Activated naive CD4-positive, alpha-beta T cell treated with Interleukin-2 at 50 U/mL for 16 hours (primary cell): Measurements from ENCODE around the gene NKD1.

Source experiments
- DNase-seq: peaks from one replicate; pipeline ENCODE4 v3.0.0-alpha.2; 2020

Gene NKD1

DNA sequence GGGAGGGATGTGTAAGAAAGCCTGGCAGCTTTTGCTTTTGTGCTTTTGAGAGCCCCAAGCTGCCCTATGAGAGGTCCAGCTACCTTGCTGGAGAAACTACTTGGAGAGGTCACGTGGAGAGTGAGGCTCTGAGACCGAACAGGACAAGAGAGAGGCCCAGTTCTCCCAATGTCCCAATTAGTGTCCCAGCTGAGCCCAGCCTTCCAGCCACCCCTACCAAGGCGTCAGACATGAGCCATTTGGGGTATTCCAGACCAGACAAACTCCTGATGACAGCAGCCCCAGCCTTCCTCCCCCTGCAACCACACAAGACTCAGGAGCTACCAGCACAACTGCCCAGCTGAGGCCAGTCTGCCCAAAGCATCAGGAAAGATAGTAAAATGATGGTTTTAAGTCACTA is 35.0 kb downstream of the NKD1 start:
- no peak for DNase-seq

DNA sequence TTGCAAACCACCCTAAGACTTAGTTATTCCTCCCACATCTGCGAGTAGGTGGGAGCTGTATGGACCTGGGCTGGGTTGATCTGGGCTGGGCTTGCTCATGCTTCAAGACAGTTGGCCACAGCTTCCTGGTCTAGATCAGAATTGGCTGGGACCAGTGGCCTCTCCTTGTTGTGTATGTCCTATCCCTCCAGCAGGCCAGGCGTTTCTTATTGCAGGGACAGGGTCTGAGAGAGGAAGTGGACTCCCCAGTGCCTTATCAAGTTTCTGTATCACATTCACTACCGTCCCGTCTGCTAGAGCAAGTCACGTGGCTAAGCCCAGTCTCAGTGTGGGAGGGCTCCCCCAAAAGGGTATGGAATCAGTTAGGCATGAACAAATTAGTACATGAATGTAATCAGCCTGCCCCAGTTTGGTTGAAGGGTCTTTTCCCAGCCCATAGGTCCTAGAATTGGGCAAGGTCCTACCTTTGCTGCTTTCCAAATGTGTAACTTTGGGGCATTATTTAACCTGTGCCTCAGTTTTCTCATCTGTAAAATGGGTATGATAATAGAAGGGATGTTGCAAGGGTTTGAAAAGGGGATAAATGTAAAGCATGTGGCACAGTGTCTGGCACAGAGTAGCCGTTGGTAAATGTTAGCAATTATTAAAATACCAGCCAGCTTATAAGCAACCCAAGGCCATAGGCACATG is 36.0 kb downstream of the NKD1 start:
- DNase-seq, result no peak

DNA sequence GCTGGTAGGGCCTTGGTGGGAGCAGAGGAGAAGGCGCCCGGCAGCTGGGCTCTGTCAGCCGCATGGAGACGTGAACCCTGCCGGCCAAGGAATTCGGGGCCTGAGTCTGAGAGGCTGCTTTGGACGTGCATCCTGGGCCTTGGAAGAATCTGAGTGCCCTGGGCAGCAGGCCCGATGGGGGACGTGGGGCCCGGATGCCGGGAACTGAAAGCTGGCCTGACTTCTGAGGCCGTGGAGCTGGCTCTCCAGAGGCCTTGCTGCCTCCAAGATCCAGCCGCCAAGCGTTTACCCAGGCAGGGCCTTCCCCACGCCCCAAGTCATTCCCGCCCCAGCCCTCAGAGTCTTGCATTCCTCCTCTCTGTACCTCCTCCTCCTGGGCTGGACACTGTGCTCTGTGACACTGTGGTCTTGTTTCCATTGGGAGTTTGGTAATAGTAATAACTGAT is 37.2 kb downstream of the NKD1 start:
- no peak for DNase-seq

- DNase-seq, result no peak
Measured at GRCh38 chr16:50587543-50587942, 39.3 kb downstream of the NKD1 start.

DNA sequence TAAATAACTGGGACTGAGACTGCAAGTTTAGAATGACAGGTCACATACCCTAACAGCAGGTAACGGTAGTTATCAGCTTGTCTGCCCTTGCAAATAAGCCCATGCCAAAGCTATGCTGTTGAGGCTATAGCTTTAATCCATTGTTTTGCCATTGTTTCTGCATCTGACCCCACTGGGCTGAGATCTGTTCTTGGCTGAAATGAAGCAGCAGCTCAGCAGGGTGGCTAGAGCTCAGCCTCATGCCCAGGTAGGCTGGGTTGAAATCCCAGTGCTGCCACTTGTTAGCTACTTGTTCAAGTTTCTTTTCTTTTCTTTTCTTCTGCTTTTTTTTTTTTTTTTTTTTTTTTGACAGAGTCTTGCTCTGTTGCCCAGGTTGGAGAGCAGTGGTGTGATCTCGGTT is 40.1 kb downstream of the NKD1 start:
- DNase-seq, result no peak

- no peak for DNase-seq
Measured at GRCh38 chr16:50591209-50591608, 43.0 kb downstream of the NKD1 start.

- no peak for DNase-seq
Measured at GRCh38 chr16:50591800-50592771, 43.9 kb downstream of the NKD1 start.

GRCh38 chr16:50592996-50593395 is 44.8 kb downstream of the NKD1 start:
- DNase-seq, result no peak

DNA sequence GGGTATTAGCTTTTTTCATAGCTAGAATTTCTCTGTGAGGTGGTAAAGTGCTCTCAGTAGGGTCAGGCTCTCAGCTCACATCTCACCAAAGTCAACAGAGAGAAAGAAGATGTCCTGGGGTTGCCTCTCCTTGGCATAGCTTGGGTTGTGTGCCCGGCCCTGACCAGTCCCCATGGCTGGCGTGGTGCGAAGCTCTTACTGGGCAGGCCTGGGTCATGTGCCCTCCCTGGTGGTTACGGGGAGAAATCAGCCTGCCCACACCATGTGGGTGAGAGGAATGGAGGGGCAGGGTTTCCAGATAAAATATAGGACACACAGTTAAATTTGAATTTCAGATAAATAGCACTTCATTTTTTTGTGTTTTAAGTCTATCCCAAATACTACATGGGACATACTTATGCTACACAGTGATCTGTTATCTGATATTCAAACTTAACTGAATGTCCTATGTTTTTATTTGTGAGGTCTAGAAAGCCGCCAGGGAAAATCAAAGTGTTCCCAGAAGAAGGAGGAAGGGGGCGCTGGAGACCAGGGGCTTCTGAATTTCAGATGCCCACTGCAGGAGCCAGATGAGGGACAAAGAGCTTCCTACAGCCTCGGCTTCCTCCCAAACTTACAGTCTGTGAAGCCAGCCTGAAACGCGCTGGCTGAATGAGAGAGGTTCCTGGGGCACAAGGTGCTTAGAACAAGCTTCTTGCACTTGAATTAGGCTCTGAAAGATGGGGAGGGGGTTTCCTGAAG is 45.4 kb downstream of the NKD1 start:
- DNase-seq, result no peak

DNA sequence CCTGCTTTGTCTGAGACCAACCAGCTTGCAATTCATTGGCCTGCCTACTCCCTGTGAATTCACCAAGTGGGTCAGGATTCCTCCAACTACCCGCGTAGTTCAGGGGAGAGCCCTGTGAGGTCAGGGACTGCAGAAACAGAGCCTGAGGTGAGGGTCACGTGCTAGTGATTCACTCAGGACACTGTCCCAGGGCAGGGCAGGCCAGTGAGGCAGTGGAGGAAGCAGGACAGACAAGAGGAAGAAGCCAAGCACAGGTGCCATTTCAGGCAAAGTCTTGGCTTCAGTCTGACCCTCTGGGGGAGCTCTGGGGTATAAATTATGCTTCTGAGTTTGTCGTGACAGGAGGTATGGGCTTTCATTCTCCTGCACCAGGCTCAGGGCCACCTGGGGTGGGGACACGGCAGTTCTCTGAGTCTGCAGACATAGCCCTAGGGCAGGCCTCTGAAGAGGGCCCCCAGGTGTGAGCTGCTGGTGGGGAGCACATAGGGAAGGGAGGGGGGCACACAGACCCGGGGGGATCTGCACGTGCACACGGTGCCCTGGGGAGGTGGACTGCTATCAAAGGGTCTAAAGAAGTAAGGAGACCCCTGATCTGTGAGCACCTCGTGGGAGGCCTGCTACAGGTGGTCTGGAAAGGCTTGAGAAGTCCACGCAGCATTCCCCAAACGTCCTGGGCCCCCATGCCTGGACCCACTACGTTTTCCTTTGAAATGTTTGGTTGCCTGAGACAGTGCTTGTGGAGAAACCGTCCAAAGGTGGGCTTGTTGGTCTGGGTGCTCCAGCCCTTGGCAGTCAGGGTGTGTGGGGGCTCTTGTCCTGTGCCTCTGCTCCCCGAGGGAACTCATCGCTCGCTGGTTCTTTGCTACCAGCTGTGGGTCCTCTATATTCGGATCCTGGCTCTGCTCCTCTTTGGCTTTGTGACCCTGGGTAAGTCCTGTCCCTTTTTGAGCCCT is 46.4 kb downstream of the NKD1 start:
- DNase-seq, result no peak

DNA sequence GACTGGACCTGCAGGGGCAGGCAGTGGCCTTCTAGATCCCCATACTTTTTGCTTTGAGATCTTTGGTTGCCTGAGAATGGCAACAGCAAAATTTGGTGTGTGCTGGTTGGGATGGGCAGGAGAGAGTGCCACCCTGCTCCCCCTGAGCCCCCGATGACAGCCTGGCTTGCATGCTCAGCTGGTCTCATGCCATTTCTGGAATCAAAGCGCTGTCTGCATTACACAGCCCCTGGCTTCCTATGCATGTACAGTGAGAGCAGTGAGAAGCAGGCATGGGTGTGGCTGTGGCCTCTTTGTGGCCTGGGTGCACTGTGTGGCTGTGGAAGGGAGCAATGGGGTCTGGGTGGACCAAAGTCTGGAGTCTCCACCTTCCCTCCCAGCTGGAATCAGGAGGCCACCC is 47.7 kb downstream of the NKD1 start:
- no peak for DNase-seq

DNA sequence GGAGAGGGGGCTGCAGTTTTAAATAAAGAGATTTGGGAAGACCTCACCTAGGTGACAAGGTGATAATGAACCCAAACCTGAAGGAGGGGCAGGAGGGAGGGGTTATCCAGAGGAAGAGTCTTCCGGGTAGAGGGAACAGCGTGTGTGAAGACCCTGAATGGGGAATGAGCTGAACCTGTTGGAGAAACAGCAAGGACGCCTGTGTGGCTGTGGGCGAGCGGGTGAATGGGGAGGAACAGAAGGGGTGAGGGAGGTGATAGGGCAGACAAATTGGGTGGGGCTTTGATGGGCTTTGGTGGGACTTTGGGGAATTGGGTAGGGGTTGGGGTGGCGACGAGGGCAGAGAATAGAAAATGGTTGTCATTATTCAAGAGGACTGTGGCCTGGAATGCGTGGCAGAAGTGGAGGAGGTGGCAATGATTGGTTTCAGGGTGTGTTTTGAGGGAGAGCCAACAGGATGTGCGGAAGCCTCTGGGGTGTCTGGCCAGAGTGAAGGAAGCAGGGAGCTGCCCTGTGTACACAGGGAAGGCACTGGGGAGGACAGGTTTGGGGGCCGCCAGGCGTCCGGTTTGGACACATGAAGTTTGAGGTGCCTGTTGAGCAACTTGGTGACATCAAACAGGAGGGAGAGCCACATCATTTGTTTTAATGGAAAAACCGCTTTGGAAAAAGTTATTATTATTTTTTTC is 48.7 kb downstream of the NKD1 start:
- DNase-seq, result no peak

- DNase-seq, result no peak
Measured at GRCh38 chr16:50597563-50598255, 49.5 kb downstream of the NKD1 start.

DNA sequence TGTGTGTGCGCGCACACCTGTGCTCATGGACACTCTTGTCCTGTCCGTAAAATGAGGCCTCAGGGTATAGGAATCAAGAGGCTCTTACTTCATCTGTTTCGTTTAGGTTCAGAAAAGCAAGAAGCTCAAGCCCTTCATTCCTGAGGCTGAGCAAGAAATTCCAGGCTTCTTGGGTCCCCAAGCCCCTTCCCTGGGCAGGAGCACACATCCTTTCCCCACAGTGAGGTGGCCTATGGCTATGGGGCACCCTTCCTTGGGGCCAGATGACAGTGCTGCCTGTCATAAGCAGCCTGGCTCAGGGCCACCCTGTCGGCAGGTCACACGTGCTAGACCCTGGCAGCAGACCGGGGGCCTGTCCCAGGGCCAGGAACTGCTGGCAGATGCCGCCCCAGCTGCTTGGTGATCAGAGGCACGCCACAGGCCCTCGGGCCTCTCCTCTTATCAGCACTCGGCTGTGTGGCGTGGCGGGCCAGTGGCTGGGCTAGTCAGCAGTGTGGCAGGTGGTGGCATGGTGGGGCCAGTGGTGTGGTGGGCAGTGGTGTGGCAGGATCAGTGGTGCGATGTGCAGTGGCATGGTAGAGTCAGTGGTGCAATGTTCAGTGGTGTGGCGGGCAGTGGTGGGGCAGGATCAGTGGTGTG is 50.2 kb downstream of the NKD1 start:
- no peak for DNase-seq

DNA sequence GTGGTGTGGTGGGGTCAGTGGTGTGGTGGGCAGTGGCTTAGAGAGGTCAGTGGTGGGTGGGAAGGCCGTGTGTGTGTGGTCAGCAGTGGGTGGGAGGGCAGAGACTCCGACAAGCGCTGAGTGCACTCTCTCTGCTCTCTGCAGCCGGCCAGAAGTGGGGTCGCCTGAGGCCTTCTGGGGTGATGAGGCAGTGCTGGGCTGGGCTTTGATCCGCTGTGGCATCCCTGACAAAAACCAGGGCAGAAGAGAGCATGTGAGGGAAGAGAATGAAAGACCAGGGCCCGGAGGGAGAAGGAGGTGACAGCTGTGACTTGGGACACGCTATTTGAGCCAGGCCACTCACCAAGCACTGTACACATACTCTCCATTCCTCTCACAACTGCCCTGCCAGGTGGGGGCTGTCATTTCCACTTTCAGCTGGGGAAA is 50.8 kb downstream of the NKD1 start:
- DNase-seq, result no peak

- no peak for DNase-seq
Measured at GRCh38 chr16:50599494-50599893, 51.3 kb downstream of the NKD1 start.

- DNase-seq, result no peak
Measured at GRCh38 chr16:50600582-50601283, 52.5 kb downstream of the NKD1 start.

DNA sequence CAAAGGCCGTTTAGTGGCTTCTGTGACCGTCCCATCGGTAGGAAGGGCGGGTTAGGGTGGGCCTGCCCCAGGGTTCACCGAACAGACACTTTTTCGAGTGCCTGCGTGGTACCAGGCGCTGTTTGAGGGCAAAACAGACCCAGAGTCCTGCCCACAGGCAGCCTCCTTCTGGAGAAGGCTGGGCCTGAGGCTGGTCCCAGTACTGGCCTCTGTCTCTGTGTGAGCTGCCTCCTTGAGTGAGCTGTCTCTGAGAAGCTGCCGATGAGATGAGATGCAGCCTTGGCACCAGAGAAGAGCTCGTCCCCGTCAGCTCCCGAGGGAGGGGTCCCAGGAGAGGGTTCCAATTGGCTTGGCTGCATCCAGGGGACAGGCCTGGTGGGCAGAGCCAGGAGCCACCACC is 53.1 kb downstream of the NKD1 start:
- no peak for DNase-seq

DNA sequence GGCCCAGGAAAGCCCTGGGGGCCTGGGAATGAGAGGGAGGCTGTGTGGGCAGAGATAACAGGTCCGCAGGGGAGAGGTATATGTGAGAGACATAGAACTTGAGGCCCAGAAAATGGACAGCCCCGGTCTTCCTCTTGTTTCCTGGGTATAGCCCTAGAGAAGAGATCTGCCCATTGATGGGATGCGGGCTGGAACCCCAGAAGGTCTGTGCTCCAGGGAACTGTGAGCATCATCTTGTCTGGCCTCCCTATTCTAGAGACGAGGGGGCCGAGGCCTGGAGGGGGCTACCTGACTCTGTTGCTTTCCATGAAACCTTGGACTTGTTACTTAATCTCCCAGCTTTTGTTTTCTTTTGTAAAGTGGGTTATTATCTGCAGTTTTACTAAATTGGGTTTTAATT is 53.9 kb downstream of the NKD1 start:
- no peak for DNase-seq
